ENCODE results near the gene TAT. TPM values are rescaled to one million over a fixed set of nuclear protein-coding genes. Genes with fewer than 3 reads are reported as not detected.

The TAT gene
- total and polyA plus RNA-seq, 10 of the 15 experiments (the other 5 are each of a cell fraction or from before 2014, with no cell fraction given), result 0.01 to 0.44 (median 0.09) TPM; not detected in 4

DNA sequence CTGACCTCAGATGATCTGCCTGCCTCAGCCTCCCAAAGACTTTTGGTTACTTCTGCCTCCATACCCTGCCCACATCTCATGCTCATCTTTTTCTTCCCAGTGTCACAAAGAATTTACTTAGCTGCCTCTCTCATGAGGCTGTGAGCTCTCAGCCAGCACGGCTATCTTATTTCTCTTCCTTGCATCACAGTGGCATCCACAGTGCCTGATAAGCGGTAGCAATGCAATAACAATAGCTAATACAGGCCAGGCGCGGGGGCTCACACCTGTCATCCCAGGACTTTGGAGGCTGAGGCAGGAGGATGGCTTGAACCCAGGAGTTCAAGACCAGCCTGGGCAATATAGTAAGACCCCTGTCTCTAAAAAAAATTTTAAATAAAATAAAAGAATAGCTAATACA, 33.6 kb upstream of the TAT start:
- H3K27me3 ChIP-seq (replicated peaks in 1 of 2; ENCODE audit: control insufficient read depth in 2 of 2, insufficient read depth in 2 of 2, low read length in 1 of 2), result no peaks in the 10 kb centered on the region
- intact Hi-C loops (cut with micrococcal nuclease; ENCODE audit: unreplicated experiment), result no loop called here
- ChIA-PET CTCF (interaction anchor here (0.5 to 7.0 kb wide), 69 partner anchors 9 to 421 kb away, joined by 3 to 312 read pairs (median 5); partner anchors contain the start of genes CHST4, IST1, TAT and ZNF23), SMC1A (ENCODE audit: uncharacterized antibody, unreplicated experiment) (interaction anchor here (0.6 to 5.9 kb wide), 33 partner anchors 10 to 444 kb away, joined by 3 to 162 read pairs (median 6); partner anchors contain the start of genes CHST4 and HP), POLR2A (interaction anchor here (0.5 to 2.1 kb wide), 4 partner anchors 22 to 67 kb away, joined by 3 to 16 read pairs (median 5); no protein-coding TSS in a partner anchor), RAD21 (ENCODE audit: unreplicated experiment) (interaction anchor here (0.7 to 6.2 kb wide), 26 partner anchors 14 to 351 kb away, joined by 3 to 213 read pairs (median 5); partner anchors contain the start of gene ZNF23)
- no peaks in the 10 kb centered on the region for H3K9me3 ChIP-seq (replicated peaks; ENCODE audit: control insufficient read depth, insufficient read depth, low read length)
- DNase-seq (ENCODE audit: low read depth, low spot score), result no peak
- peaks cover 5% of the 10 kb centered on the region; the same call in 1 of the 2 replicates for H3K4me1 ChIP-seq (ENCODE audit: control insufficient read depth, insufficient read depth, low read length)
- no peak overlapping the region for H3K27ac ChIP-seq (ENCODE audit: control insufficient read depth, insufficient read depth)
- in situ Hi-C loops (cut with MboI), result loop anchor here (5.0 kb wide), 2 partner anchors 108 to 198 kb away; no protein-coding TSS in a partner anchor
- H3K79me2 ChIP-seq (ENCODE audit: control insufficient read depth, insufficient read depth, low read length), result no peaks in the 10 kb centered on the region
- ATAC-seq, result no peak
- no TSS peak for BruUV-seq (replicated peaks)
- no peak overlapping the region for H3K4me3 ChIP-seq
- no peak overlapping the region for H3K9ac ChIP-seq (ENCODE audit: control insufficient read depth, insufficient read depth, low read length)
- 95% methylated on average over 4 of the region's 4 CpGs for WGBS (ENCODE audit: insufficient coverage, insufficient replicate concordance, low lambda C conversion rate, missing lambda C conversion rate)
- no peaks in the 10 kb centered on the region for H3K36me3 ChIP-seq (ENCODE audit: control insufficient read depth in 2 of 2, insufficient read depth in 2 of 2, low read length in 1 of 2)
- H3K4me2 ChIP-seq (ENCODE audit: control insufficient read depth, insufficient read depth), result peak overlapping the region; percentile 61
- no peaks in the 10 kb centered on the region for H4K20me1 ChIP-seq (ENCODE audit: control insufficient read depth, insufficient read depth)
- FAIRE-seq, result no peak
- TF ChIP-seq YY1 (IDR thresholded peaks at IDR 0.05; ENCODE audit: low read depth, low read length) (no peak), KAT2A (conservative IDR thresholded peaks at IDR 0.05; ENCODE audit: control insufficient read depth, low read depth, low read length) (no peak)
- TF ChIP-seq, protein P1, sequence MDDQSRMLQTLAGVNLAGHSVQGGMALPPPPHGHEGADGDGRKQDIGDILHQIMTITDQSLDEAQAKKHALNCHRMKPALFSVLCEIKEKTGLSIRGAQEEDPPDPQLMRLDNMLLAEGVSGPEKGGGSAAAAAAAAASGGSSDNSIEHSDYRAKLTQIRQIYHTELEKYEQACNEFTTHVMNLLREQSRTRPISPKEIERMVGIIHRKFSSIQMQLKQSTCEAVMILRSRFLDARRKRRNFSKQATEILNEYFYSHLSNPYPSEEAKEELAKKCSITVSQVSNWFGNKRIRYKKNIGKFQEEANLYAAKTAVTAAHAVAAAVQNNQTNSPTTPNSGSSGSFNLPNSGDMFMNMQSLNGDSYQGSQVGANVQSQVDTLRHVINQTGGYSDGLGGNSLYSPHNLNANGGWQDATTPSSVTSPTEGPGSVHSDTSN (IDR thresholded peaks at IDR 0.05; ENCODE audit: insufficient replicate concordance, low read depth, low read length), result no peak
- TF ChIP-seq, protein P2, sequence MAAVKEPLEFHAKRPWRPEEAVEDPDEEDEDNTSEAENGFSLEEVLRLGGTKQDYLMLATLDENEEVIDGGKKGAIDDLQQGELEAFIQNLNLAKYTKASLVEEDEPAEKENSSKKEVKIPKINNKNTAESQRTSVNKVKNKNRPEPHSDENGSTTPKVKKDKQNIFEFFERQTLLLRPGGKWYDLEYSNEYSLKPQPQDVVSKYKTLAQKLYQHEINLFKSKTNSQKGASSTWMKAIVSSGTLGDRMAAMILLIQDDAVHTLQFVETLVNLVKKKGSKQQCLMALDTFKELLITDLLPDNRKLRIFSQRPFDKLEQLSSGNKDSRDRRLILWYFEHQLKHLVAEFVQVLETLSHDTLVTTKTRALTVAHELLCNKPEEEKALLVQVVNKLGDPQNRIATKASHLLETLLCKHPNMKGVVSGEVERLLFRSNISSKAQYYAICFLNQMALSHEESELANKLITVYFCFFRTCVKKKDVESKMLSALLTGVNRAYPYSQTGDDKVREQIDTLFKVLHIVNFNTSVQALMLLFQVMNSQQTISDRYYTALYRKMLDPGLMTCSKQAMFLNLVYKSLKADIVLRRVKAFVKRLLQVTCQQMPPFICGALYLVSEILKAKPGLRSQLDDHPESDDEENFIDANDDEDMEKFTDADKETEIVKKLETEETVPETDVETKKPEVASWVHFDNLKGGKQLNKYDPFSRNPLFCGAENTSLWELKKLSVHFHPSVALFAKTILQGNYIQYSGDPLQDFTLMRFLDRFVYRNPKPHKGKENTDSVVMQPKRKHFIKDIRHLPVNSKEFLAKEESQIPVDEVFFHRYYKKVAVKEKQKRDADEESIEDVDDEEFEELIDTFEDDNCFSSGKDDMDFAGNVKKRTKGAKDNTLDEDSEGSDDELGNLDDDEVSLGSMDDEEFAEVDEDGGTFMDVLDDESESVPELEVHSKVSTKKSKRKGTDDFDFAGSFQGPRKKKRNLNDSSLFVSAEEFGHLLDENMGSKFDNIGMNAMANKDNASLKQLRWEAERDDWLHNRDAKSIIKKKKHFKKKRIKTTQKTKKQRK (IDR thresholded peaks at IDR 0.05; ENCODE audit: low read depth, low read length), result no peak
- H2AFZ ChIP-seq (ENCODE audit: control insufficient read depth, low read depth, low read length), result no peak overlapping the region
